HUES64 (cell line): ENCODE measurements around the gene MYO6.

ENCODE experiments used
- H3K27ac ChIP-seq: 2 replicates; pipeline ENCODE4 v1.7.0; 2013; ENCODE audit warnings: low read depth, low read length, inconsistent platforms
- H3K27me3 ChIP-seq: 2 replicates; pipeline ENCODE4 v1.6.1; 2013; ENCODE audit warnings: mild to moderate bottlenecking, low read length; ENCODE audit not compliant: insufficient read depth
- H3K36me3 ChIP-seq: 2 replicates; pipeline ENCODE4 v1.6.1; 2013; ENCODE audit warnings: mild to moderate bottlenecking, low read length; ENCODE audit not compliant: insufficient read depth
- H3K4me1 ChIP-seq: 2 replicates; pipeline ENCODE4 v1.6.1; 2013; ENCODE audit warnings: mild to moderate bottlenecking, low read length, moderate library complexity; ENCODE audit not compliant: insufficient read depth
- H3K4me3 ChIP-seq: 2 replicates; pipeline ENCODE4 v1.5.1; 2013; ENCODE audit warnings: mild to moderate bottlenecking, low read length, moderate library complexity
- H3K9ac ChIP-seq: 2 replicates; pipeline ENCODE4 v1.6.1; 2013; ENCODE audit warnings: mild to moderate bottlenecking, low read depth, low read length
- H3K9me3 ChIP-seq: 2 replicates; pipeline ENCODE4 v1.6.1; 2013; ENCODE audit warnings: low read depth, low read length; ENCODE audit not compliant: insufficient read depth
- WGBS: fragments of 150-250, 120-280 bp; methylation state at CpG from one replicate; pipeline ENCODE4 v1.1.7; 2013; ENCODE audit warnings: missing lambda C conversion rate; 5-methylcytosine and 5-hydroxymethylcytosine counted together

MYO6 gene

DNA sequence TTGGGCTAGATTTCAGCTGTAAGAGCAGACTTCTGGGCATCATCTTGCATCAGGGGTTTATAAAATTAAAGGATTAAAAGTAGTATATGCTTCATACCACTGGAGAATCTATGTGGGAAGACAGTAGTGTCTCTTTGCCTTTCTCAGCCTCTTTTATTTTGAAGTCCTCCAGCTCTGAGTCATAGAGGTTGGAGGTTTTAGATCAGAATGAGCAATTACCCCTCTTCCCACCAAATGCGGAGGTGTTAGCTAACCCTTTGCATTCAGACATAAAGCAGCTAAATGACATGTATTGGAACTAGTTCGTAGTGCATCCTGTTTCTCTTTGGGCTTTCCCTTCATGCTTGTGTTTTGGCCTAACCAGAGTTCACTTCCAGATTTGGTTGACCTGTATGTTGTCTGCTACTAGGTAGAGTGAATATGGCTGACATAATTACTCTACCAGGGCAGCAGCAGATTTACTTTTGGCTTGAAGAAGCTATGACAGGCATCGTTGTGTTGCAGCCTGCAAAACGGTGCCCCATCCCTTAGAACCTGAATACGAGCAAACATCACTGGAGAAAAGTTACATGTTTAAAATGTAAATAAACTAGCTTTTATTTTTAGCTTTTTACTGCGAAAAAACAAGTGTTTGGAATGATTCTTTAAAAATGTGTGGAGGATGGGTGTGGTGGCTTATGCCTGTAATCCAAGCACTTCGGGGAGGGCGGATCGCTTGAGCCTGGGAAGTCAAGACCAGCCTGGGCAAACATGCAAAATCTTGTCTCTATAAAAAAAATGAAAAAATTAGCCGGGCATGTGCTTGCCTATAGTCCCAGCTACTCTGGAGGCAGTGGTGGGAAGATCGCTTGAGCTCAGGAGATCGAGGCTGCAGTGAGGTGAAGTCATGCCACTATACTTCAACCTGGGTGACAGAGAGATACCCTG lies 82.2 kb downstream of the MYO6 start:
- H3K4me1 ChIP-seq: 0 out of 2 replicates have a peak, but pooled peaks cover 4% of the 10 kb centered on the region
- no peaks in the 10 kb centered on the region for H3K27me3 ChIP-seq
- H3K27ac ChIP-seq: no peak overlapping the region
- H3K4me3 ChIP-seq: no peak overlapping the region
- H3K9me3 ChIP-seq: no peaks in the 10 kb centered on the region
- 92% methylated on average over 11 of the region's 12 CpGs for WGBS
- peaks cover 12% of the 10 kb centered on the region for H3K36me3 ChIP-seq
- no peak overlapping the region for H3K9ac ChIP-seq

DNA sequence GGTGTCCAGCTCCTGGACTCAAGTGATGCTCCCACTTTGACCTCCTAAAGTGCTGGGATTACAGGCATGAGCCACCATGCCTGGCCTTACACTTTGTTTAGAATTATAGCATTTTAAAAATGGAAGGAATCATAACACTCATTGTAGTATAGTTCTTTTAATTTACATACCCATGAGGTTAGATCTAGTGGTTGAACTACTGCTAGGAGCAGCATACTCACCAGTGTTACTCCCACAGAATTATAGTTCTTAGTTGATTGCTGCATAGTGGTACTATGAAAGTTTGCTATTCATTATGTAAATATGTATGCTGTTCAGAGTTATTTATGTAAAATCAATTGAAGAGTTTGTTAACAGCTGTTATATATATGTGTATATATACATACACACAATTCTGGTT lies 85.4 kb downstream of the MYO6 start:
- no peaks in the 10 kb centered on the region for H3K9me3 ChIP-seq
- H3K27me3 ChIP-seq: no peaks in the 10 kb centered on the region
- H3K36me3 ChIP-seq: peaks cover 14% of the 10 kb centered on the region
- H3K27ac ChIP-seq: no peak overlapping the region
- H3K9ac ChIP-seq: no peak overlapping the region
- 0 out of 2 replicates have a peak, but pooled peaks cover 4% of the 10 kb centered on the region for H3K4me1 ChIP-seq
- no peak overlapping the region for H3K4me3 ChIP-seq

DNA sequence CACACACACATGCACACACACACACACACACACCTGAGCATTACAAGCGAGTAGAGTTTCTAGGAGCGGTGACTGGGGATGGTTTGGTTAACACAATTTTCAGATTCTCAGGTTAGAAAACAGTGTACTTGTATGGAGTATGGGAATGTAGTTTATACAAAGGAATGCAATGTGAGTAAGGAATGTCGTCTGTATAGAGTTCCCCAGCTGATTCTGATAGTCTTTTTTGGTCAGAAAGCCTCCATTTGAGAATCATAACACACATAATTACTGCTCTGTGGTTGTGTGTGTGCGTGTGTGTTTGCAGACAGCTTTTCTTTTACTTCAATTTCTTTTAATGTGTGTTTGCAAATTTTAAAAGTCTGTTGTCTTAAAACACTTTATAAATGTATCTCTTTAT lies 93.2 kb downstream of the MYO6 start:
- no peaks in the 10 kb centered on the region for H3K27me3 ChIP-seq
- no peaks in the 10 kb centered on the region for H3K4me1 ChIP-seq
- H3K4me3 ChIP-seq: no peak overlapping the region
- no peak overlapping the region for H3K9ac ChIP-seq
- H3K36me3 ChIP-seq: peaks cover 15% of the 10 kb centered on the region
- 98% methylated on average over 3 of the region's 4 CpGs for WGBS
- H3K27ac ChIP-seq: no peak overlapping the region
- H3K9me3 ChIP-seq: no peaks in the 10 kb centered on the region

DNA sequence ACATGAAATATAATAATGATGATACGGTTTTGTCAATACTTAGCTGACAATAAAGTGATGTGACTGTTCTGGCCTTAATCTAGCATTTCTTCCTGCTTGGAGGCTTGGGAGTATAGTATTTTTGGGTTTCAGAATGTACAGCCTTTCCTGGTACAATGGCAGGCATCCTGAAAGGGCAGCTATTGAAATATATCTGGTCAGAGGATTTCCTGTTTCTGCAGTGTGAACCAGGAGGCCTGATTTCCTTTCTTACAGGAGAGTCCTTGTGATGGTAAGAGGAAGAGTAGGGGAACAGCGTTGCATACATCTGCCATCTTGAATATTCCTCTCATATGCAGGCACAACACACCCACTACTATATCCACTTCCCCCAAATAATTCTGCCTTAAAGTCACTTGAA lies 93.7 kb downstream of the MYO6 start:
- H3K36me3 ChIP-seq: peaks cover 13% of the 10 kb centered on the region
- no peaks in the 10 kb centered on the region for H3K4me1 ChIP-seq
- no peaks in the 10 kb centered on the region for H3K27me3 ChIP-seq
- H3K9me3 ChIP-seq: no peaks in the 10 kb centered on the region
- 93% methylated on average over 1 of the region's 2 CpGs for WGBS
- no peak overlapping the region for H3K27ac ChIP-seq
- no peak overlapping the region for H3K9ac ChIP-seq
- H3K4me3 ChIP-seq: no peak overlapping the region

DNA sequence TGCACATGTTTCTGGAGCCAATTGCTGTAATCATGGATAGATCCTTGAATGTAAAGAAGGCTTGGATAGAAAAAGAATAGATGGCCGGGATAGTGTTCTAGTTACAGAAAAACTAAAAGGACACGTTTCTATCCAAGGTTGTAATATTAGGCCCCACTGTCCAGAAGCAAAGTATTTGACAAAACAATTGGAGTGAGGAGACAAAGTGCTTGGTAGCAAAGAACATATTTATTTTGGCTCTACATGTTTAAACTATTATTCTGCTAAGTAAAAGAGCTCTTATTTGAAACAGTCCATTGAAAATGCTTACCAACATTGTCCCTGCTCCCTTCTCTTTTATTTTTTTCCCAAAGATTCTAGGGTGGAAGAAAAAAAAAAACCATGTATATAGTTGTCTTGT lies 94.4 kb downstream of the MYO6 start:
- Histone ChIP-seq H3K9me3 (no peaks in the 10 kb centered on the region), H3K4me3 (no peak overlapping the region), H3K9ac (no peak overlapping the region), H3K4me1 (no peaks in the 10 kb centered on the region), H3K27ac (no peak overlapping the region), H3K36me3 (peaks cover 17% of the 10 kb centered on the region), H3K27me3 (no peaks in the 10 kb centered on the region)
- WGBS: 87% methylated on average over 2 of the region's 2 CpGs

DNA sequence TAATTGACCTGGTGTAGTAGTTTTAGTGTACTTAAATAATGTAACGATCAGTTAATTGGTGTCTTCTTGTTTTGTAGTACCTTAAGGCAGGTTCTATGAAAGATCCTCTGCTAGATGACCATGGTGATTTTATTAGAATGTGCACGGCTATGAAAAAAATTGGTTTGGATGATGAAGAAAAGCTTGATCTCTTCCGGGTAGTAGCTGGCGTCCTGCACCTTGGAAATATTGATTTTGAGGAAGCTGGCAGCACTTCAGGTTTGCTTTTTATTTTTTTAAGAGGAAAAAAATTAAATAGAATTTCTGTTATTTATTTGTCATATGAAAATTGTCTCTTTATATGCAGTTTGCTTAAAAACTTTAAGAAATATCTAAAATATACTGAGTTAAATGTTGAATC lies 99.2 kb downstream of the MYO6 start:
- no peak overlapping the region for H3K27ac ChIP-seq
- no peaks in the 10 kb centered on the region for H3K27me3 ChIP-seq
- no peaks in the 10 kb centered on the region for H3K9me3 ChIP-seq
- H3K9ac ChIP-seq: no peak overlapping the region
- WGBS: 93% methylated on average over 4 of the region's 4 CpGs
- no peaks in the 10 kb centered on the region for H3K4me1 ChIP-seq
- peaks cover 4% of the 10 kb centered on the region; the same call in 1 of the 2 replicates for H3K36me3 ChIP-seq
- H3K4me3 ChIP-seq: no peak overlapping the region

DNA sequence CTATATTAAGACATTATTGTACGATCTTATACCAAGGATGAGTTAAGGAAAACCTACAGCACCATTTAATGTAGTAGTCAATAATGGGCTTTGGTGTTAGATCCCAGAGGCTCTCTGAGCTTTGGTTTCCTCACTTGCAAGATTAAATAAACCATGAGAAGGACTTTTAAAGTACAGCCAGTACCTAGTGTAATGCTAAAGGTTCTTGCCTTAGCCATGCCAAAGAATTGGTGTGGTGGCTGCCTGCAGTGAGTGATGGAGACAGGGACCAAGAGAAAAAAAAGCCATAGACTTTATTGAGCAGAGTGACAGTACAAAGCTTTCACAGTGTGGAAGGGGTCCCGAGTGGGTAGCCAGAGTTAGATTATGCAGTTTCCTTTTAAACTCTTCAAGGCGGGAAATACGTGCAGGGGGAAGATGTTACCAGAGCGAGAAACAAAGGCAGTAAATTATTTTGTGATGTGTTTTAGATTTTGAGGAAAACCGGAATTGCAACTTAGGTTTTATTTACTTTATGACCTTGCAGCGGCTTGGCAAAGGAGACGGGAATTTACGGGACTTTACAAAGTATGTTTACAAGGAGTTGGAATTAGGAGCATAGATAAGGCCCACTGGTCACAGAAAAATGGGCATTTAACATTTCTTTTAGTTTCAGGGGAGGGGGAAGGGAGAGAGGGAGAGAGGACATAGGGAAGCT lies 100.4 kb downstream of the MYO6 start:
- Histone ChIP-seq H3K4me3 (no peak overlapping the region), H3K9ac (no peak overlapping the region), H3K27me3 (no peaks in the 10 kb centered on the region), H3K4me1 (no peaks in the 10 kb centered on the region), H3K36me3 (peaks cover 4% of the 10 kb centered on the region; the same call in 1 of the 2 replicates), H3K9me3 (no peaks in the 10 kb centered on the region), H3K27ac (no peak overlapping the region)
- 90% methylated on average over 9 of the region's 9 CpGs for WGBS

DNA sequence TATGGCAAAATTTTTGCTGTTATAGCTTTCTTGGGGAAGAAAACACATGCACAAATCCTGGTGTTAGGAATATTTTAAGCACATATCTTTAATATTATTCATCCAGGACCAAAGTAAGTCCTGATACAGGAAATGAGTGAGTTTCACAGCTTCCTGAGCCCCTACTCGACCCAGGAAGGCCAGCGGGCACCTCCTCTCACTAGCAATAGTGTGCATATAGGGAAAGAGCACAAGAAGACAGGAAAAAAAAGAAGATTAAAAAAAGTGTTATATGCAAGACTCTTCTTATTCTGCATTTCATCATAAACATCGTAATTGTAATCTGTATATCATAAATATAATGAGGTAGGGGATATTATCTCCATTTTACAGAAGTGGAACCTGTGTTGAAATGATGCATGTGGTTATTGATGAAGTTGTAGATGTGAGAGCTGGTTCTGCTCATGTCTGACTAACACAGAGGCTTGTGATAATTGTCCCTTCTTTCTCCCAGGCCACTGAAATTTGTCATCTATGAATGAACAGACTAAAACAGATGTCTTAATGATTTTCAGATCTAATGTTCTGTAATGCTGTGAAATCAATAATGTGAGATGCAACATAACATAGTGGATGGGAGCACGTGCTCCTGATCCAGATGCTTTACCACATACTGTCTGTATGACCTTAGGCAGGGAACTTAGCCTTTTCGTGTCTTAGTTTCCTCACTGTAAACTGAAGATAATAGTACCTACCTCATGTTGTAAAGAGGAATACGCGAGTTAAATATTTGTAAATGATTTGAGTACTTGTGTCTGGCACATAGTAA lies 101.2 kb downstream of the MYO6 start:
- Histone ChIP-seq H3K36me3 (peaks cover 5% of the 10 kb centered on the region), H3K9ac (no peak overlapping the region), H3K4me3 (no peak overlapping the region), H3K9me3 (no peaks in the 10 kb centered on the region), H3K27me3 (no peaks in the 10 kb centered on the region), H3K27ac (no peak overlapping the region), H3K4me1 (no peaks in the 10 kb centered on the region)
- 78% methylated on average over 3 of the region's 7 CpGs for WGBS

DNA sequence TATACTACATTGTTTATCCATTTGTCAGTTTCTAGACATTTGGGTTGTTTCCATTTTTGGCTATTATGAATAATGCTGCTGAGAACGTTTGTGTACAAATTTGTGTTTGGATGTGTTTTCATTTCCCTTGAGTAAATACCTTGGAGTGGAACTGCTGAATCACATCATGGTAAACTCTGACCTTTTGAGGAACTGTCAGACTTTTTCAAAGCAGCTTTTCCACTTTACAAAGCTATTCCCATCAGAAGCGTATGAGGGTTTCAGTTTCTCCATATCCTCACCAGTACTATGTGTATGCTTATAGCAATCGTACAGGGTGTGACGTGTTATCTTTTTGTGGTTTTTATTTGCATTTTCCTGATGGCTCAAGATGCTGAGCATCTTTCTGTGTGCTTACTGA lies 103.7 kb downstream of the MYO6 start:
- Histone ChIP-seq H3K9ac (no peak overlapping the region), H3K27ac (no peak overlapping the region), H3K27me3 (no peaks in the 10 kb centered on the region), H3K36me3 (peaks cover 23% of the 10 kb centered on the region), H3K4me1 (no peaks in the 10 kb centered on the region), H3K4me3 (no peak overlapping the region), H3K9me3 (no peaks in the 10 kb centered on the region)
- 91% methylated on average over 4 of the region's 4 CpGs for WGBS

DNA sequence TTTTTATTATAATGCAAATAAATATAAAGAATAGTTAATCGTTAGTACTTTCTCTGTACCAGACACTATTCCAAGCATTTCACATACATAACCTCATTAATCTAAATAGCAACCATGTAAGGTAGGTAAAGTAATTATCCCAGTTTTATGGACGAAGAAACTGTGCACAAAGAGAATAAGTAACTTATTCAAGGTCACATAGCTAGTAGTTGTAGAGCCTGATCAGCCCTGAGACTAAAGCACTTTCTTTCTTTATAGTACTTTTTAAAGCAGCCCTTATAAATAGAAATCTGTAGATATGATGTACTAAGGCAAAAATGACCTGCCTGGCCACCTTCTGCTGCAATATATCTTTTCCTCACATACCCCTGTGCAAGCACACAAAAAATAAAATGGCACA lies 104.8 kb downstream of the MYO6 start:
- Histone ChIP-seq H3K36me3 (peaks cover 19% of the 10 kb centered on the region), H3K27ac (no peak overlapping the region), H3K9me3 (no peaks in the 10 kb centered on the region), H3K27me3 (no peaks in the 10 kb centered on the region), H3K9ac (no peak overlapping the region), H3K4me1 (no peaks in the 10 kb centered on the region), H3K4me3 (no peak overlapping the region)
- 100% methylated on average over 1 of the region's 2 CpGs for WGBS

DNA sequence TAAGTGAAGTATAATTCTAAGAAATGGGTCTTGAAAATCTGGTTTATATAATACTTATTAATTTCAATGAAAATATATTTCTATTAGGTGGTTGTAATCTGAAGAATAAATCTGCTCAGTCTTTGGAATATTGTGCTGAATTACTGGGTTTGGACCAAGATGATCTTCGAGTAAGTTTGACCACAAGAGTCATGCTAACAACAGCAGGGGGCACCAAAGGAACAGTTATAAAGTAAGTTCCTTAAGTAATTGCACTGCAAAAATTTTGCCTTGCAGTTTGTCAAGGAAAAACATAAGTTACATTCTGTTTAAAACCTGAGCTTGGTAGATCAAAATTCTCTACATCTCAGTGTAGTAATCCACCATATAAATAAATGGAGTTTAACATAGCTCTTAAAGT lies 106.0 kb downstream of the MYO6 start:
- H3K4me3 ChIP-seq: no peak overlapping the region
- no peak overlapping the region for H3K9ac ChIP-seq
- H3K27me3 ChIP-seq: no peaks in the 10 kb centered on the region
- H3K9me3 ChIP-seq: no peaks in the 10 kb centered on the region
- H3K4me1 ChIP-seq: no peaks in the 10 kb centered on the region
- 61% methylated on average over 1 of the region's 1 CpG for WGBS
- peaks cover 19% of the 10 kb centered on the region for H3K36me3 ChIP-seq
- no peak overlapping the region for H3K27ac ChIP-seq
